Endothelial cell of umbilical vein (primary cell): ENCODE results near the gene SFTPA1. TPM values are rescaled to one million over a fixed set of nuclear protein-coding genes. Genes with fewer than 3 reads are reported as not detected.

Experiments used
- BruUV-seq: library from RNA; stranded (reverse); fragments of 400-500 nt; replicated peaks from 2 replicates; lab custom pipeline; 2021; lab: Mats Ljungman, UMichigan
- CTCF ChIA-PET: fragments of 300-600, 350-600 bp; sonication (Branson Sonifier 250); formaldehyde crosslinking; loops from one replicate; lab custom pipeline; 2021; ENCODE audit warnings: antibody characterized with exemption, inconsistent platforms; lab: Charles Lee
- POLR2A ChIA-PET: fragments of 300-600, 350-600 bp; sonication (Branson Sonifier 250); formaldehyde crosslinking; loops from one replicate; lab custom pipeline; 2021; ENCODE audit warnings: antibody characterized with exemption, inconsistent platforms; lab: Charles Lee
- DNase-seq: peaks from one replicate; pipeline ENCODE4 v3.0.0-alpha.2; 2011; ENCODE audit warnings: low read depth, low spot score
- FAIRE-seq: peaks from 2 replicates; lab custom pipeline; 2011; peaks lifted over from hg19 to GRCh38; lab: Jason Lieb, UNC
- H2AFZ ChIP-seq: 2 replicates; pipeline ENCODE4 v1.6.0; 2012; ENCODE audit warnings: low read depth, low read length, control low read depth, inconsistent platforms
- H3K27ac ChIP-seq: 2 replicates; pipeline ENCODE4 v1.5.1; 2011; ENCODE audit warnings: low read depth, mild to moderate bottlenecking, control low read depth, low read length, moderate library complexity; ENCODE audit not compliant: insufficient read depth
- H3K27me3 ChIP-seq, 2 experiments: 2 replicates each; pipeline versions ENCODE4 v1.6.0 to v1.6.1; 2011; ENCODE audit warnings: low read length in 2 of 2, mixed read lengths in 1 of 2; ENCODE audit not compliant: control insufficient read depth in 2 of 2, insufficient read depth in 2 of 2
- H3K36me3 ChIP-seq, 2 experiments: 2 replicates in 1 of 2; 3 replicates in 1 of 2; pipeline ENCODE4 v1.5.1; 2011; ENCODE audit warnings: low read length in 2 of 2, mild to moderate bottlenecking in 1 of 2, moderate library complexity in 1 of 2; ENCODE audit not compliant: control insufficient read depth in 2 of 2, insufficient read depth in 2 of 2; ENCODE audit errors: extremely low read depth in 1 of 2
- H3K4me1 ChIP-seq: 3 replicates; pipeline ENCODE4 v1.5.1; 2011; ENCODE audit warnings: mild to moderate bottlenecking, low read length; ENCODE audit not compliant: control insufficient read depth, insufficient read depth; ENCODE audit errors: extremely low read depth
- H3K4me2 ChIP-seq: 2 replicates; pipeline ENCODE4 v1.6.1; 2011; ENCODE audit warnings: low read length, control low read depth, mixed read lengths; ENCODE audit not compliant: insufficient read depth
- H3K4me3 ChIP-seq, 3 experiments: fragments of 200-600 bp in 1 of 3; sonication (generic), shearing (Covaris generic) in 1 of 3; replicated peaks in 1 of 3; 2 replicates each; pipeline ENCODE4 v1.5.1; 2011 to 2016; ENCODE audit warnings: control low read depth in 3 of 3, low read length in 3 of 3, mild to moderate bottlenecking in 2 of 3, inconsistent platforms in 1 of 3, low read depth in 1 of 3, moderate library complexity in 1 of 3; ENCODE audit not compliant: insufficient read depth in 1 of 3
- H3K79me2 ChIP-seq: 2 replicates; pipeline ENCODE4 v1.6.0; 2012; ENCODE audit warnings: low read length, inconsistent platforms; ENCODE audit not compliant: control insufficient read depth, insufficient read depth
- H3K9ac ChIP-seq: replicated peaks from 2 replicates; pipeline ENCODE3; 2011; ENCODE audit warnings: low read length, control low read depth; ENCODE audit not compliant: insufficient read depth; ENCODE audit errors: extremely low read depth
- H3K9me1 ChIP-seq: replicated peaks from 3 replicates; pipeline ENCODE4 v1.6.0; 2011; ENCODE audit warnings: mild to moderate bottlenecking, low read length; ENCODE audit not compliant: control insufficient read depth, insufficient read depth; ENCODE audit errors: extremely low read depth
- H3K9me3 ChIP-seq: replicated peaks from 2 replicates; pipeline ENCODE4 v1.5.1; 2012; ENCODE audit warnings: low read length, inconsistent platforms; ENCODE audit not compliant: control insufficient read depth, insufficient read depth
- H4K20me1 ChIP-seq: replicated peaks from 2 replicates; pipeline ENCODE3; 2011; ENCODE audit warnings: mild to moderate bottlenecking, low read length; ENCODE audit not compliant: control insufficient read depth, insufficient read depth; ENCODE audit errors: extremely low read depth
- EZH2 ChIP-seq: IDR thresholded peaks from 2 replicates; pipeline ENCODE4 v1.6.1; 2012; ENCODE audit warnings: borderline replicate concordance, low read depth, mild to moderate bottlenecking, moderate library complexity, low read length, inconsistent platforms; ENCODE audit not compliant: severe bottlenecking
- FOS ChIP-seq: IDR thresholded peaks from 2 replicates; pipeline ENCODE4 v1.6.1; 2011; ENCODE audit warnings: mild to moderate bottlenecking, low read length, moderate library complexity, borderline replicate concordance; ENCODE audit not compliant: insufficient read depth
- GATA2 ChIP-seq: IDR thresholded peaks from 2 replicates; pipeline ENCODE4 v1.7.0; 2011; ENCODE audit warnings: low read depth, mild to moderate bottlenecking, moderate library complexity, mixed read lengths, low read length; ENCODE audit not compliant: insufficient read length, insufficient read depth
- JUN ChIP-seq: IDR thresholded peaks from 2 replicates; pipeline ENCODE4 v1.6.1; 2011; ENCODE audit warnings: borderline replicate concordance, low read depth; ENCODE audit not compliant: insufficient read length, insufficient read depth
- MYC ChIP-seq: IDR thresholded peaks from one replicate; pipeline ENCODE4 v1.6.1; 2011; ENCODE audit warnings: mild to moderate bottlenecking, low read depth, low read length
- POLR2A ChIP-seq: IDR thresholded peaks from 2 replicates; pipeline ENCODE4 v1.6.1; 2012; ENCODE audit warnings: low read depth, mild to moderate bottlenecking, control low read depth, low read length
- POLR2AphosphoS5 ChIP-seq: IDR thresholded peaks from 2 replicates; pipeline ENCODE4 v1.6.1; 2012; ENCODE audit warnings: low read depth, mild to moderate bottlenecking, control low read depth, low read length, moderate library complexity; ENCODE audit not compliant: insufficient read depth
- dilution Hi-C: fragments of 300-500 bp; cut with MboI; formaldehyde crosslinking; loops from one replicate; pipeline ENCODE4 v1.15.0; 2019; ENCODE audit warnings: low sequenced_read_pairs; ENCODE audit not compliant: extremely low pct_ligation_motif_present
- intact Hi-C: fragments of 100-400 bp; cut with micrococcal nuclease; formaldehyde crosslinking; loops from one replicate; pipeline ENCODE4 v1.10.0; 2022
- polyA plus RNA-seq, 4 experiments: library from polyadenylated mRNA; depleted of rRNA in 3 of 4; stranded (reverse) in 3 of 4; unstranded in 1 of 4; fragments of >200 nt; gene quantifications; 2 replicates each; pipeline versions ENCODE4 v1.2.1 to v1.2.3, GENCODE V29; 2011 to 2012; ENCODE audit warnings: missing spikeins in 1 of 4
- total RNA-seq: library from RNA; stranded (reverse); gene quantifications from 2 replicates; pipeline ENCODE4 v1.2.3, GENCODE V29; 2021
- TF ChIP-seq, protein P1 (sequence below), 2 donors: IDR thresholded peaks; 1 replicate in 1 of 2; 2 replicates in 1 of 2; pipeline ENCODE4 v1.5.1; 2011; ENCODE audit warnings: low read length in 2 of 2, mild to moderate bottlenecking in 2 of 2, moderate library complexity in 2 of 2, control low read depth in 1 of 2, inconsistent platforms in 1 of 2, low read depth in 1 of 2; ENCODE audit not compliant: insufficient read depth in 1 of 2; ENCODE audit errors: extremely low read depth in 1 of 2
- TF ChIP-seq, protein P2 (sequence below): IDR thresholded peaks from 2 replicates; pipeline ENCODE4 v1.6.1; 2011; ENCODE audit not compliant: insufficient read depth, insufficient read length

Gene SFTPA1
- total and polyA plus RNA-seq, 2 donors (not counting 3 experiments of a cell fraction or from before 2014, with no cell fraction given): not detected

DNA sequence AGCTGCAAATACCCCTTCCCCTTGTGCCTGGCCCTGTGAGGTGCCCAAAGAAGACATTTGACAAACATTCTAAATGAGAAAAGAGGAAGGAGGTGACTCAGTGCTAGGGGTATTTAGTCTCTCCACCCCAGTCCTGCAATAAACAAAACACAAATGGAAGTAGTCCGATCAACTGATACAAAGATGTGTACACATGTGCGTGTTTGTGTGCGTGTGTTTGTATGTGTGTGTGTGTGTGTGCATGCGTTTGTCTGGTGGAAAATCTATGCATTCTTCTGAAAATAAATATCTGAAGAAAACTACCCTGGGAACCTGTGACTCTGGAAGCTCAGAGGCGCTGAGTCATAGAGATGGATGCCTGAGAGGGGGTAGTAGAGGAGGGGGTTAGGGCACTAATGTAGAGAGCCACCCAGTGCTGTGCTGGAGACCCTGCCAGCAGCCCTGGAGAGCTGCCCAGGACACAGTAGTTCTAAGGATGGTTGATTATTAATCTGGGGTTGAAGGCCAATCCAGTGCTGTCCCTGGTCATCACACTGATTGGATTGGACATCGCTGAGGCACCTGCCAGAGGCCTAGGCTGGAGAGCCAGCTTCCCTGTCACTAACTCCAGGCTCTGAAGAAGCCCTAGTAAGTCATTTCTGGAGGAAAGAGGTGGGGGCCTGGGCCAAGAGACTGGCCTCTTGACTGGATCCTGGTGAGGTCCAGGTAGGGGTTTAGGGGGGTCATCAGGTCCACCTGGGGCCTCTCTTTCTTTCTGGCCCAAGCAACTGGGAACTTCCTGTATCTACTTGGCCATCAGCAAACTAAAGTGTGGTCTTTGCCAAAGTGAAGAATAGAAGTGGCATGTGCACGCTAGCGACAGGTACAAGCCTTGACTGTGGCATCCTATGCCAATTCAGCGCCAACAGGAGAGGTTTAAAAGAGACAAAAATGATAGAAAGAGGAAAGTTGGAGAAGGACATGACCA, 18.5 kb downstream of the SFTPA1 start:
- no peak for DNase-seq
- no peak overlapping the region for H3K9ac ChIP-seq

More for the DNA sequence above, 18.5 kb downstream of the SFTPA1 start:
- Histone ChIP-seq H3K4me1 (no peaks in the 10 kb centered on the region), H3K4me3 (no peak overlapping the region), H3K36me3 (no peaks in the 10 kb centered on the region), H3K4me2 (no peak overlapping the region), H3K9me3 (no peaks in the 10 kb centered on the region), H3K27ac (no peak overlapping the region), H2AFZ (no peak overlapping the region), H3K79me2 (no peaks in the 10 kb centered on the region), H3K9me1 (no peaks in the 10 kb centered on the region), H4K20me1 (no peaks in the 10 kb centered on the region), H3K27me3 (no peaks in the 10 kb centered on the region)
- intact Hi-C loops: no loop called here
- CTCF ChIA-PET: no interaction called here
- TF ChIP-seq POLR2AphosphoS5 (no peak), JUN (no peak), POLR2A (no peak), EZH2 (no peak), GATA2 (no peak), MYC (no peak), FOS (no peak)
- TF ChIP-seq, protein P1, sequence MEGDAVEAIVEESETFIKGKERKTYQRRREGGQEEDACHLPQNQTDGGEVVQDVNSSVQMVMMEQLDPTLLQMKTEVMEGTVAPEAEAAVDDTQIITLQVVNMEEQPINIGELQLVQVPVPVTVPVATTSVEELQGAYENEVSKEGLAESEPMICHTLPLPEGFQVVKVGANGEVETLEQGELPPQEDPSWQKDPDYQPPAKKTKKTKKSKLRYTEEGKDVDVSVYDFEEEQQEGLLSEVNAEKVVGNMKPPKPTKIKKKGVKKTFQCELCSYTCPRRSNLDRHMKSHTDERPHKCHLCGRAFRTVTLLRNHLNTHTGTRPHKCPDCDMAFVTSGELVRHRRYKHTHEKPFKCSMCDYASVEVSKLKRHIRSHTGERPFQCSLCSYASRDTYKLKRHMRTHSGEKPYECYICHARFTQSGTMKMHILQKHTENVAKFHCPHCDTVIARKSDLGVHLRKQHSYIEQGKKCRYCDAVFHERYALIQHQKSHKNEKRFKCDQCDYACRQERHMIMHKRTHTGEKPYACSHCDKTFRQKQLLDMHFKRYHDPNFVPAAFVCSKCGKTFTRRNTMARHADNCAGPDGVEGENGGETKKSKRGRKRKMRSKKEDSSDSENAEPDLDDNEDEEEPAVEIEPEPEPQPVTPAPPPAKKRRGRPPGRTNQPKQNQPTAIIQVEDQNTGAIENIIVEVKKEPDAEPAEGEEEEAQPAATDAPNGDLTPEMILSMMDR (IDR thresholded peaks at IDR 0.05; ENCODE audit: extremely low read depth in 1 of 2, insufficient read depth in 1 of 2, low read depth in 1 of 2, low read length in 2 of 2): no peak
- TF ChIP-seq, protein P2, sequence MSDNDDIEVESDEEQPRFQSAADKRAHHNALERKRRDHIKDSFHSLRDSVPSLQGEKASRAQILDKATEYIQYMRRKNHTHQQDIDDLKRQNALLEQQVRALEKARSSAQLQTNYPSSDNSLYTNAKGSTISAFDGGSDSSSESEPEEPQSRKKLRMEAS: no peak
- BruUV-seq: no TSS peak
- no peak for FAIRE-seq
- POLR2A ChIA-PET: no interaction called here
- dilution Hi-C loops: no loop called here
